Stimulated activated CD8-positive, alpha-beta memory T cell treated with anti-CD3 and anti-CD28 coated beads, Interleukin-7, amount 100 ng/mL, for 24 hours (primary cell): ENCODE results near the gene KRTAP4-2.
"Not testable (repeated sequence)": the region's sequence is repeated elsewhere in the genome, so short reads cannot be mapped to it uniquely, and the experiment has no call there.

ENCODE experiments used
- DNase-seq: peaks from one replicate; pipeline ENCODE4 v3.0.0-alpha.2; 2020; ENCODE audit warnings: low read depth

KRTAP4-2 gene

GRCh38 chr17:41160648-41161047 lies 17.4 kb downstream of the KRTAP4-2 start, which contains the start of gene KRTAP4-4:
KRTAP4-4 (minus strand) TSS chr17:41160748; CDS start chr17:41160691, 57 bp downstream.
- DNase-seq: no peak

DNA sequence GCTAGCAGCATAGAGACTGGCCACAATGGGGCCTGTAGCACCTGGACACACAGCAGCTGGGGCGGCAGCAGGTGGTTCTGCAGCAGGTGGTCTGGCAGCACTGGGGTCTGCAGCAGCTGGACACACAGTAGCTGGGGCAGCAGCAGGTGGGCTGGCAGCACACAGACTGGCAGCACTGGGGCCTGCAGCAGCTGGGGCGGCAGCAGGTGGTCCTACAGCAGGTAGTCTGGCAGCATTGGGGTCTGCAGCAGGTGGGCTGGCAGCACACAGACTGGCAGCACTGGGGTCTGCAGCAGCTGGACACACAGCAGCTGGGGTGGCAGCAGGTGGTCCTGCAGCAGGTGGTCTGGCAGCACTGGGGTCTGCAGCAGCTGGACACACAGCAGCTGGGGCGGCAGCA lies 17.8 kb downstream of the KRTAP4-2 start:
- DNase-seq: not testable (repeated sequence)

GRCh38 chr17:41153856-41154255 lies 24.2 kb downstream of the KRTAP4-2 start:
- DNase-seq: no peak

GRCh38 chr17:41151525-41151924 lies 26.5 kb downstream of the KRTAP4-2 start:
- no peak for DNase-seq

DNA sequence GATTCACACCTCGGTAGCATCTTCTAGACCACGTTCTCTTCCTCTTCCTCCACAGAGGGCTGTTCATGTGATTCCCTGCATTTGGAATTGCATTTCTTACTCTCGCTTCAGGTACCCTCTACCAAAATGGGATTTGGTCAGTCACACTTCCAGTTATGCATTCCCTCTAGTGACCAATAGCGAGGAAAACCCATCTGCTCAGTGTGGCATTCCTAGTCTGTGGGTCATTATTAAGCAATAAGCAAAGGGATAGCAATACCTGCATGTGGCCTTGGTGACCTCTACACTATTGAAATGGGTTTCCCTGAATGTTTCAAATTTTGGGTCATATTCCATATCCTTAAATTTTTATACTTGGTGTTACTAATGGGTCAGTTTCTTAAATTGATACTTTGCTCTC lies 28.0 kb downstream of the KRTAP4-2 start:
- DNase-seq: no peak

DNA sequence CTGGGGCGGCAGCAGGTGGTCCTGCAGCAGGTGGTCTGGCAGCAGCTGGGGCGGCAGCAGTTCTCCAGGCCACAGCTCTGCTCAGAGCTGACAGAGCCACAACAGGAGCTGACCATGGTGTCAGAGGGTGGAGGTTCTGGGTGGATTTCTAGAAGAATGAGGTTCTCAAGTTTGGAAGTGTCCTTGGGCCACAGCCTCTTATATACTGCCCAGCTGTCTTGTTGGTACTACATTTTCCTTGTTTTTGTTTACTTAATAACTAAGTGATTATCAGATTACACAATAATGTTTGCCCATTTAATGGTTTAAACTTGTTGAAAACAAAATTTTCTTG lies 28.4 kb downstream of the KRTAP4-2 start, which contains the start of gene KRTAP4-5:
KRTAP4-5 (minus strand) TSS at position 174 of the 334 bp plus-strand sequence; CDS start at position 116, 58 bp downstream.
- no peak for DNase-seq

DNA sequence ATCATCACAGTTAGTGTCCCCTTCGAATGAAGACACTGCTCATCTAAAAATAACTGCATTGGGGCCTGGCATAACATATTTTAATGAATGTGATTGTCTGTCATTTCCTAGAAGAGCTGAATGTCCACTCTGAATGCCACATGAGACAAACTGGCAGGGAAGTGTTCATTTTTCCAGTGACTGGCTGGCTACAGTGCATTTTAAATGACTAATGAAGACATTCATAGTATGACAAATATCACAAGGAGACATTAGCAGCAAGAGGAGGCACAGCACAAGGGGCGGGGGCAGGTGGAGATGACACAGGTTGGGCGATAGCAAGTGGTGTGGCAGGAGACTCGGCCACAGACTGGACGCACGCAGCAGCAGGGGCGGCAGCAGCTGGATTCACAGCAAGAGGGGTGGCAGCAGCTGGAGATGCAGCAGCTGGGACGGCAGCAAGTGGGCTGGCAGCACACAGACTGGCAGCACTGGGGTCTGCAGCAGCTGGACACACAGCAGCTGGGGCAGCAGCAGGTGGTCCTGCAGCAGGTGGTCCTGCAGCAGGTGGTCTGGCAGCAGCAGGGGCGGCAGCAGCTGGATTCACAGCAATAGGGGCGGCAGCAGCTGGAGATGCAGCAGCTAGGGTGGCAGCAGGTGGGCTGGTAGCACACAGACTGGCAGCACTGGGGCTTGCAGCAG lies 28.9 kb downstream of the KRTAP4-2 start:
- DNase-seq: not testable (repeated sequence)

DNA sequence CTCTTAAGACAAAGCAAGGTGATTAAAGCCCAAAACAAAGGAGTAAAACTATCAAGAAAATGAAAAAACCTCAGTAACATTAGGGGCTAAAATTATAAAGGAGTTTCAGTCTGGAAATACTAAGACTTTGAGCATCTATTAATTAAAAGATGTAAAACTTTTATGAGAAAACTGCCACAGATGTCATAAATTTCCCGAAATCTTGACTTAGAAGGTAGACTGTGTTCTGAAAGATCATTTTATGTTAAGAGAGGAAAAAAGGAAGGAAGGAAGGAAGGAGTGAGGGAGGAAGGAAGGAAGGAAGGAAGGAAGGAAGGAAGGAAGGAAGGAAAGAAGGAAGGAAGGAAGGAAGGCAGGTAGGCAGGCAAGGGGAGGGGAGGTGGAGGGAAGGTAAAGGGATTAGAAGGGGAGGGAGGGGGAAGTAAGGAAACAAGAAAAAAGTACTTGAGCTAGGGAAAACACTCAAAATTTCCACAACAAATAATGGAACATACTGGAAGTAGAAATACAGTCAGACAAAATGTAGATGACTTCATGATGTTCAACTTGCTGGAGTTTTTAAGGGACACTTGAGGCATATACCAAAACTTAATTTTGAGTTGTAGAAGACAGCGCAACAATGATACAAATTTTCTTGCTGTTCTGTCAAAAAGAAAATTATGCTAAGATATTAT lies 30.4 kb downstream of the KRTAP4-2 start:
- no peak for DNase-seq

- DNase-seq: no peak
These were observed 32.8 kb downstream of the KRTAP4-2 start for GRCh38 chr17:41145261-41145660.

DNA sequence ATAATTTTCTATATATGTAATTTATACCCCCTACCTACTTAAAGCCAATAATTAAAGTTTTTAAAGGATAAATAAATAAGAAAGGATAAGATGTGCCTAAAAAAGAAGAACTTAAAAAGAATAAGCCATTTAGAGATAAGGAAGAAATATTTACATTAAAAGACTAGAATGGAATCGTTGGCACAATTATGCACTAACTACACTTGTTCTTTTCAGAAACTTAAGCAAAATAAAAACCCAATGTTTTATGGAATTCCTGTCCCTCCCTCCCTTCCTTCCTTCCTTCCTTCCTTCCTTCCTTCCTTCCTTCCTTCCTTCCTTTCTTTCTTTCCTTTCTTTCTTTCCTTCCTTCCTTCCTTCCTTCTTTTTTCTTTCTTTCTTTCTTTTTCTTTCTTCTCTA lies 33.2 kb downstream of the KRTAP4-2 start:
- DNase-seq: no peak

DNA sequence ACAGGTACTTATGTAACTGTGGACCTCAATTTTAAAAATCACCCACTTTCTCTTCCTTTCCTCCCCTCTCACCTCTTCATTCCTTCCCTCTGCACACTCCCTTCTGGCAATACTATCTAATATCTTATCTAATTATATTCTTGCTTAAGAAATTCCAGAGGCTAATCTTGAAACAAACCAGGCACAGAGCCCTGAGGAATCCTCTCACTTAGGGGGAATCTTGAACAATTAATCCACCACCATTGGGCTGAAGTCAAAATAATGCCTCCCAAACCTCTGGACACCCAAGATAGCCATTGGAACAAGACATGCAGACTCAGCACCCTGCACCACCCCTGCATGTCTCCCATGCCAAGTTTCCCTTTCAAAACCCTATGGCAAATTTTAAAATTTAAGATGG lies 36.7 kb downstream of the KRTAP4-2 start:
- no peak for DNase-seq

- no peak for DNase-seq
These were observed 37.5 kb downstream of the KRTAP4-2 start, which contains the start of gene KRTAP4-6 for GRCh38 chr17:41140360-41141131. KRTAP4-6 (minus strand) TSS chr17:41140544; CDS start chr17:41140487, 57 bp downstream.

GRCh38 chr17:41139865-41140264 lies 38.2 kb downstream of the KRTAP4-2 start:
- not testable (repeated sequence) for DNase-seq

DNA sequence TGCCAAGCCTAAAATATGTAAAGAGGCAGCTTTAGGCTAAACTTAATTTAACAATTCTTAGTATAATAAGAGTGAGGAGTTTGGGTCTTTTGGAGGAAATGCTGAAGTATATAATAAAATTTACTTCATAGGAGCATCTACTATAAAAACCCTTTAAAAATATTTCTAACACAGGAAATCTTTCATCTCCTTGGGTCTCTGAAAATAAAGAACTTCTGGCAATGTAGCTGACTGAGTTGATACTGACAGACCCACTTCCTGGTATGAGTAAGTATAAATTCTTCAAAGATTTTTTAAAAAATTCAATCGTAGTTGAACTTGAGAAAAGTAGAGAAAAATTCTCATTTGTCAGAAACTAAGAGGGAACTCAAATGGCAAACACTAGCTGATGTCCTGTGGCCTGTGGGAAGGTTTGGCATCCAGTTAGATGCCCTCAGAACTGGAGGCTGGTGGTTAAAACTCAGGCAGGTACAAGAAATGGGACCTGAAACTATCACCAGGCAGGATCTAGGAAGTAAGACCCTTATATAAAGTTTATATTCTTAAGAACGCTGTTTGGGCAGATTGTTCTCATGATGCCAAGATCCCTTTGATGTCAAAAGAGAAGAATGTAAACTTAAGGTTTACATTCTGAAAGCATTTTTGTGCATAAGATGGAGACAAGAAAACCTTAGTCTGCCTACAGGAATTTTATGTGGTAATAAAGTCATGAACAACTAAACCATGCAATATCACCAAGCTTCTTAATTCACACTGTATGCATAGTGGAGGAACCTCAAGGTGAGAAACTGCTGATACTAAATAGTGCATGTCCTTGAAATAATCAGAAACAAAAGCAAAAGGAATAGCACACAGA lies 43.9 kb downstream of the KRTAP4-2 start:
- no peak for DNase-seq

- DNase-seq: no peak
These were observed 46.0 kb downstream of the KRTAP4-2 start for GRCh38 chr17:41131979-41132378.
